Measurements from ENCODE around the gene POMP.
"Not testable (repeated sequence)": the region's sequence is repeated elsewhere in the genome, so short reads cannot be mapped to it uniquely, and the experiment has no call there.

The POMP gene

GRCh38 chr13:28685114-28685513, 26.2 kb downstream of the POMP start:
- Histone ChIP-seq H3K9me3 (ENCODE audit: control insufficient read depth in 5 of 5, low read length in 5 of 5) (peaks cover 0 to 4% (median 0%) of the 10 kb centered on the region in 5 donors), H3K27ac (ENCODE audit: low read depth, low read length) (no peak overlapping the region), H3K4me1 (ENCODE audit: control insufficient read depth in 5 of 5, insufficient read depth in 5 of 5, low read length in 5 of 5) (no peaks in the 10 kb centered on the region), H3K4me3 (ENCODE audit: low read depth in 1 of 5, low read length in 5 of 5) (no peak overlapping the region), H3K27me3 (ENCODE audit: control insufficient read depth in 5 of 5, insufficient read depth in 4 of 5, low read length in 5 of 5) (no peaks in the 10 kb centered on the region), H3K9ac (ENCODE audit: low read length in 5 of 5) (no peak overlapping the region), H3K36me3 (ENCODE audit: control insufficient read depth in 5 of 5, insufficient read depth in 5 of 5, low read length in 5 of 5) (peaks cover 0 to 6% (median 2%) of the 10 kb centered on the region in 5 donors)

- H3K36me3 ChIP-seq (ENCODE audit: control insufficient read depth in 5 of 5, insufficient read depth in 5 of 5, low read length in 5 of 5) = no peaks in the 10 kb centered on the region
- no peak overlapping the region for H3K9ac ChIP-seq (ENCODE audit: low read length in 5 of 5)
- no peak overlapping the region for H3K4me3 ChIP-seq (ENCODE audit: low read depth in 1 of 5, low read length in 5 of 5)
- no peaks in the 10 kb centered on the region for H3K4me1 ChIP-seq (ENCODE audit: control insufficient read depth in 5 of 5, insufficient read depth in 5 of 5, low read length in 5 of 5)
- no peak overlapping the region for H3K27ac ChIP-seq (ENCODE audit: low read depth, low read length)
- H3K27me3 ChIP-seq (ENCODE audit: control insufficient read depth in 5 of 5, insufficient read depth in 4 of 5, low read length in 5 of 5) = no peaks in the 10 kb centered on the region
- peaks cover 0 to 4% (median 0%) of the 10 kb centered on the region in 5 donors for H3K9me3 ChIP-seq (ENCODE audit: control insufficient read depth in 5 of 5, low read length in 5 of 5)
These were observed 27.0 kb downstream of the POMP start for GRCh38 chr13:28685892-28686291.

- H3K9ac ChIP-seq (ENCODE audit: low read length in 5 of 5); H3K4me3 ChIP-seq (ENCODE audit: low read depth in 1 of 5, low read length in 5 of 5); H3K4me1 ChIP-seq (ENCODE audit: control insufficient read depth in 5 of 5, insufficient read depth in 5 of 5, low read length in 5 of 5); H3K9me3 ChIP-seq (ENCODE audit: control insufficient read depth in 5 of 5, low read length in 5 of 5); H3K27me3 ChIP-seq (ENCODE audit: control insufficient read depth in 5 of 5, insufficient read depth in 4 of 5, low read length in 5 of 5); H3K27ac ChIP-seq (ENCODE audit: low read depth, low read length): not testable (repeated sequence)
- H3K36me3 ChIP-seq (ENCODE audit: control insufficient read depth in 5 of 5, insufficient read depth in 5 of 5, low read length in 5 of 5) = peaks cover 0 to 13% (median 6%) of the 10 kb centered on the region in 5 donors
These were observed 34.9 kb downstream of the POMP start for GRCh38 chr13:28693605-28694491.

GRCh38 chr13:28697441-28697840, 38.5 kb downstream of the POMP start:
- Histone ChIP-seq H3K4me3 (ENCODE audit: low read depth in 1 of 5, low read length in 5 of 5) (no peak overlapping the region), H3K27me3 (ENCODE audit: control insufficient read depth in 5 of 5, insufficient read depth in 4 of 5, low read length in 5 of 5) (no peaks in the 10 kb centered on the region), H3K9me3 (ENCODE audit: control insufficient read depth in 5 of 5, low read length in 5 of 5) (no peaks in the 10 kb centered on the region), H3K36me3 (ENCODE audit: control insufficient read depth in 5 of 5, insufficient read depth in 5 of 5, low read length in 5 of 5) (peaks cover 18 to 46% (median 31%) of the 10 kb centered on the region in 5 donors), H3K4me1 (ENCODE audit: control insufficient read depth in 5 of 5, insufficient read depth in 5 of 5, low read length in 5 of 5) (no peaks in the 10 kb centered on the region), H3K9ac (ENCODE audit: low read length in 5 of 5) (no peak overlapping the region), H3K27ac (ENCODE audit: low read depth, low read length) (no peak overlapping the region)

GRCh38 chr13:28699246-28699645, 40.3 kb downstream of the POMP start:
- Histone ChIP-seq H3K36me3 (ENCODE audit: control insufficient read depth in 5 of 5, insufficient read depth in 5 of 5, low read length in 5 of 5) (peaks cover 21 to 57% (median 37%) of the 10 kb centered on the region in 5 donors), H3K27ac (ENCODE audit: low read depth, low read length) (no peak overlapping the region), H3K4me1 (ENCODE audit: control insufficient read depth in 5 of 5, insufficient read depth in 5 of 5, low read length in 5 of 5) (no peaks in the 10 kb centered on the region), H3K4me3 (ENCODE audit: low read depth in 1 of 5, low read length in 5 of 5) (no peak overlapping the region), H3K27me3 (ENCODE audit: control insufficient read depth in 5 of 5, insufficient read depth in 4 of 5, low read length in 5 of 5) (no peaks in the 10 kb centered on the region), H3K9ac (ENCODE audit: low read length in 5 of 5) (no peak overlapping the region), H3K9me3 (ENCODE audit: control insufficient read depth in 5 of 5, low read length in 5 of 5) (no peaks in the 10 kb centered on the region)

- H3K9me3 ChIP-seq (ENCODE audit: control insufficient read depth in 5 of 5, low read length in 5 of 5) = no peaks in the 10 kb centered on the region
- no peaks in the 10 kb centered on the region for H3K27me3 ChIP-seq (ENCODE audit: control insufficient read depth in 5 of 5, insufficient read depth in 4 of 5, low read length in 5 of 5)
- no peak overlapping the region for H3K9ac ChIP-seq (ENCODE audit: low read length in 5 of 5)
- H3K4me1 ChIP-seq (ENCODE audit: control insufficient read depth in 5 of 5, insufficient read depth in 5 of 5, low read length in 5 of 5) = peaks cover 0 to 11% (median 6%) of the 10 kb centered on the region in 5 donors
- no peak overlapping the region for H3K4me3 ChIP-seq (ENCODE audit: low read depth in 1 of 5, low read length in 5 of 5)
- H3K36me3 ChIP-seq (ENCODE audit: control insufficient read depth in 5 of 5, insufficient read depth in 5 of 5, low read length in 5 of 5) = peaks cover 19 to 43% (median 27%) of the 10 kb centered on the region in 5 donors
- H3K27ac ChIP-seq (ENCODE audit: low read depth, low read length) = no peak overlapping the region
These were observed 45.4 kb downstream of the POMP start for GRCh38 chr13:28704282-28704681.

GRCh38 chr13:28704919-28705318, 46.0 kb downstream of the POMP start:
- Histone ChIP-seq H3K9ac (ENCODE audit: low read length in 5 of 5) (no peak overlapping the region), H3K36me3 (ENCODE audit: control insufficient read depth in 5 of 5, insufficient read depth in 5 of 5, low read length in 5 of 5) (peaks cover 17 to 37% (median 26%) of the 10 kb centered on the region in 5 donors), H3K27me3 (ENCODE audit: control insufficient read depth in 5 of 5, insufficient read depth in 4 of 5, low read length in 5 of 5) (no peaks in the 10 kb centered on the region), H3K4me3 (ENCODE audit: low read depth in 1 of 5, low read length in 5 of 5) (no peak overlapping the region), H3K27ac (ENCODE audit: low read depth, low read length) (no peak overlapping the region), H3K4me1 (ENCODE audit: control insufficient read depth in 5 of 5, insufficient read depth in 5 of 5, low read length in 5 of 5) (peaks cover 0 to 11% (median 6%) of the 10 kb centered on the region in 5 donors), H3K9me3 (ENCODE audit: control insufficient read depth in 5 of 5, low read length in 5 of 5) (no peaks in the 10 kb centered on the region)

GRCh38 chr13:28705461-28706083, 46.6 kb downstream of the POMP start:
- Histone ChIP-seq H3K4me1 (ENCODE audit: control insufficient read depth in 5 of 5, insufficient read depth in 5 of 5, low read length in 5 of 5) (peaks cover 0 to 11% (median 6%) of the 10 kb centered on the region in 5 donors), H3K9ac (ENCODE audit: low read length in 5 of 5) (no peak overlapping the region), H3K36me3 (ENCODE audit: control insufficient read depth in 5 of 5, insufficient read depth in 5 of 5, low read length in 5 of 5) (peaks cover 14 to 32% (median 25%) of the 10 kb centered on the region in 5 donors), H3K4me3 (ENCODE audit: low read depth in 1 of 5, low read length in 5 of 5) (no peak overlapping the region), H3K27me3 (ENCODE audit: control insufficient read depth in 5 of 5, insufficient read depth in 4 of 5, low read length in 5 of 5) (no peaks in the 10 kb centered on the region), H3K27ac (ENCODE audit: low read depth, low read length) (no peak overlapping the region), H3K9me3 (ENCODE audit: control insufficient read depth in 5 of 5, low read length in 5 of 5) (no peaks in the 10 kb centered on the region)

GRCh38 chr13:28707629-28708427, 48.9 kb downstream of the POMP start:
- Histone ChIP-seq H3K27me3 (ENCODE audit: control insufficient read depth in 5 of 5, insufficient read depth in 4 of 5, low read length in 5 of 5) (no peaks in the 10 kb centered on the region), H3K9ac (ENCODE audit: low read length in 5 of 5) (no peak overlapping the region), H3K27ac (ENCODE audit: low read depth, low read length) (no peak overlapping the region), H3K4me1 (ENCODE audit: control insufficient read depth in 5 of 5, insufficient read depth in 5 of 5, low read length in 5 of 5) (peaks cover 0 to 11% (median 6%) of the 10 kb centered on the region in 5 donors), H3K4me3 (ENCODE audit: low read depth in 1 of 5, low read length in 5 of 5) (no peak overlapping the region), H3K36me3 (ENCODE audit: control insufficient read depth in 5 of 5, insufficient read depth in 5 of 5, low read length in 5 of 5) (peaks cover 3 to 18% (median 13%) of the 10 kb centered on the region in 5 donors), H3K9me3 (ENCODE audit: control insufficient read depth in 5 of 5, low read length in 5 of 5) (no peaks in the 10 kb centered on the region)

All from subcutaneous abdominal adipose tissue (tissue), 5 donors.